Natural killer cell (primary cell): ENCODE results near the gene TRERF1. TPM values are rescaled to one million over a fixed set of nuclear protein-coding genes. Genes with fewer than 3 reads are reported as not detected.
"Not testable (repeated sequence)": the region's sequence is repeated elsewhere in the genome, so short reads cannot be mapped to it uniquely, and the experiment has no call there.

ENCODE experiments used
- ATAC-seq, 3 donors: fragments of 150-1000 bp in 2 of 3; fragments of 200-7000 bp in 1 of 3; cut with Tn5 transposase; 1 replicate in 1 of 3; 2 replicates in 2 of 3; pipeline ENCODE4 v1.10.0; 2021; ENCODE audit warnings: mild to moderate bottlenecking in 2 of 3, moderate library complexity in 2 of 3
- DNase-seq, 2 donors: peaks; one replicate each; pipeline versions ENCODE4 v3.0.0 to v3.0.0-alpha.2; 2013 to 2021; ENCODE audit warnings: mixed read lengths in 1 of 2
- H3K27ac ChIP-seq: one replicate; pipeline ENCODE4 v1.5.1; 2013; ENCODE audit warnings: mild to moderate bottlenecking, low read length
- H3K27me3 ChIP-seq: one replicate; pipeline ENCODE4 v1.6.1; 2013; ENCODE audit warnings: low read length; ENCODE audit not compliant: control insufficient read depth, insufficient read depth
- H3K36me3 ChIP-seq: one replicate; pipeline ENCODE4 v1.6.1; 2013; ENCODE audit warnings: low read length; ENCODE audit not compliant: control insufficient read depth, insufficient read depth
- H3K4me1 ChIP-seq: one replicate; pipeline ENCODE4 v1.6.1; 2013; ENCODE audit warnings: low read length; ENCODE audit not compliant: control insufficient read depth, insufficient read depth
- H3K4me3 ChIP-seq: one replicate; pipeline ENCODE4 v1.5.1; 2013; ENCODE audit warnings: low read length
- H3K9me3 ChIP-seq: one replicate; pipeline ENCODE4 v1.6.1; 2013; ENCODE audit warnings: low read length; ENCODE audit not compliant: control insufficient read depth, insufficient read depth
- H3K27ac Mint-ChIP-seq, 2 donors: one replicate each; pipeline ENCODE4 v1.8.0; 2022; ENCODE audit warnings: mild to moderate bottlenecking in 2 of 2, mixed read lengths in 2 of 2, moderate library complexity in 1 of 2
- H3K27me3 Mint-ChIP-seq, 2 donors: one replicate each; pipeline ENCODE4 v1.8.0; 2022; ENCODE audit warnings: low read depth in 2 of 2, mixed read lengths in 2 of 2
- H3K36me3 Mint-ChIP-seq: one replicate; pipeline ENCODE4 v1.8.0; 2022; ENCODE audit warnings: mixed read lengths
- H3K4me1 Mint-ChIP-seq, 2 donors: one replicate each; pipeline ENCODE4 v1.8.0; 2022; ENCODE audit warnings: mixed read lengths in 2 of 2
- H3K4me3 Mint-ChIP-seq: one replicate; pipeline ENCODE4 v1.8.0; 2022; ENCODE audit warnings: mild to moderate bottlenecking, moderate library complexity, mixed read lengths
- H3K9me3 Mint-ChIP-seq, 2 donors: one replicate each; pipeline ENCODE4 v1.8.0; 2022; ENCODE audit warnings: mixed read lengths in 2 of 2
- WGBS: methylation state at CpG from one replicate; pipeline ENCODE4 v1.1.7; 2013; ENCODE audit warnings: missing lambda C conversion rate; ENCODE audit not compliant: insufficient coverage; 5-methylcytosine and 5-hydroxymethylcytosine counted together
- intact Hi-C: fragments of 100-400 bp; cut with micrococcal nuclease; formaldehyde crosslinking; loops from one replicate; pipeline ENCODE4 v1.14.2; 2022
- total RNA-seq, 4 donors: library from RNA; stranded (reverse); fragments of 120-200 nt in 1 of 4; gene quantifications; one replicate each; pipeline versions ENCODE4 v1.2.3 to v1.2.4, GENCODE V29; 2013 to 2022
- TF ChIP-seq, protein P1 (sequence below): fragments of 200-600 bp; IDR thresholded peaks from one replicate; pipeline ENCODE4 v1.8.0; 2022; ENCODE audit warnings: antibody characterized with exemption

TRERF1 gene
- total RNA-seq, 3 donors from 2014 or later (not counting 1 experiment from before 2014, with no cell fraction given): 34.6 to 42.3 (median 38.6) TPM

DNA sequence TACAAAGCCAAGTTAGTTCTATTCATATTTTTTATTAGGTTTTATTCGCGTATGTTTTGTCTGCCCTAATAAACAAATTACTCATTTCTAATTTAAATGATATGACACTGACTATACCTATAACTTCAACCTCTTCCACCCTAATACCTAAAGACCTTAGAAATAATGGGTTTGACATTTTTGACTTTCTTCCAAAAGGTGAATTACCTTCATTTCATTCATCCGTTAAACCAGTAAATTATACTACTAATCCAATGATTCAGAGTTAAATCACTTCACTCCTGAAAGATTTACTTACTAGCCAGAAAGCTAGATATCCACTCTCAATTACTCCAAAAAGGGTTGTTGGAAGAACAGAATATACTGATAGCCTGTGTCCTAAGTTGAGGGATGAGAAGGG is 239.3 kb downstream of the TRERF1 start:
- H3K27me3 ChIP-seq: no peaks in the 10 kb centered on the region
- peaks cover 15% of the 10 kb centered on the region for H3K4me1 ChIP-seq
- no peaks in the 10 kb centered on the region for H3K27me3 Mint-ChIP-seq
- TF ChIP-seq, protein P1, sequence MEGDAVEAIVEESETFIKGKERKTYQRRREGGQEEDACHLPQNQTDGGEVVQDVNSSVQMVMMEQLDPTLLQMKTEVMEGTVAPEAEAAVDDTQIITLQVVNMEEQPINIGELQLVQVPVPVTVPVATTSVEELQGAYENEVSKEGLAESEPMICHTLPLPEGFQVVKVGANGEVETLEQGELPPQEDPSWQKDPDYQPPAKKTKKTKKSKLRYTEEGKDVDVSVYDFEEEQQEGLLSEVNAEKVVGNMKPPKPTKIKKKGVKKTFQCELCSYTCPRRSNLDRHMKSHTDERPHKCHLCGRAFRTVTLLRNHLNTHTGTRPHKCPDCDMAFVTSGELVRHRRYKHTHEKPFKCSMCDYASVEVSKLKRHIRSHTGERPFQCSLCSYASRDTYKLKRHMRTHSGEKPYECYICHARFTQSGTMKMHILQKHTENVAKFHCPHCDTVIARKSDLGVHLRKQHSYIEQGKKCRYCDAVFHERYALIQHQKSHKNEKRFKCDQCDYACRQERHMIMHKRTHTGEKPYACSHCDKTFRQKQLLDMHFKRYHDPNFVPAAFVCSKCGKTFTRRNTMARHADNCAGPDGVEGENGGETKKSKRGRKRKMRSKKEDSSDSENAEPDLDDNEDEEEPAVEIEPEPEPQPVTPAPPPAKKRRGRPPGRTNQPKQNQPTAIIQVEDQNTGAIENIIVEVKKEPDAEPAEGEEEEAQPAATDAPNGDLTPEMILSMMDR: no peak
- H3K36me3 ChIP-seq: peaks cover 56% of the 10 kb centered on the region
- H3K36me3 Mint-ChIP-seq: no peaks in the 10 kb centered on the region
- peaks cover 6 to 15% of the 10 kb centered on the region in 2 donors for H3K4me1 Mint-ChIP-seq
- H3K4me3 ChIP-seq: no peak overlapping the region
- DNase-seq (no peak), ATAC-seq (no peak)
- no peak overlapping the region for H3K27ac Mint-ChIP-seq
- no peak overlapping the region for H3K27ac ChIP-seq
- intact Hi-C loops: no loop called here
- no peaks in the 10 kb centered on the region for H3K9me3 ChIP-seq
- H3K9me3 Mint-ChIP-seq: no peaks in the 10 kb centered on the region
- no peak overlapping the region for H3K4me3 Mint-ChIP-seq
- 0% methylated on average over 1 of the region's 3 CpGs for WGBS

DNA sequence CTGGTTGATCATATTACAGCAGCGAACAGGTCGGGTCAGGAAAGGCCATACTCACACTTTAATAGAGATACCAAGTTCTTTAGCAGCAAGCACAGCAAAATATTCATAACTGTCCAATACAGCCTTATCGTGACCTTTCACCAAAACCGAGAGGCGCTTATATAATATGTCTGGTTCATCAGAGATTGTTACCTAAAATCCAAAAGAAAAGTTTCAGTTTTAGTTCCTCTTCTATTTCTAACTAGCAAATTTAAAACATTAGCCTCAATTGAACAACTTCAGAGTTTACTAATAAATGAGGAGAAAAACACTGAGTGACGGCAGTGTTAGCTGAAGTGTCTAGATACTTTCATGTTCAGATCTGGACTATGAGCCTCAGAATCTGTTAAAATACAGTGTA is 240.0 kb downstream of the TRERF1 start:
- no peak overlapping the region for H3K4me3 ChIP-seq
- H3K4me1 ChIP-seq: peaks cover 11% of the 10 kb centered on the region
- WGBS: 92% methylated on average over 6 of the region's 6 CpGs
- H3K27ac Mint-ChIP-seq: no peak overlapping the region
- no peak overlapping the region for H3K4me3 Mint-ChIP-seq
- intact Hi-C loops: no loop called here
- TF ChIP-seq, protein P1: no peak
- H3K9me3 Mint-ChIP-seq: no peaks in the 10 kb centered on the region
- no peaks in the 10 kb centered on the region for H3K36me3 Mint-ChIP-seq
- H3K27me3 ChIP-seq: no peaks in the 10 kb centered on the region
- DNase-seq (no peak), ATAC-seq (no peak)
- H3K36me3 ChIP-seq: peaks cover 58% of the 10 kb centered on the region
- H3K9me3 ChIP-seq: no peaks in the 10 kb centered on the region
- H3K27ac ChIP-seq: no peak overlapping the region
- H3K4me1 Mint-ChIP-seq: peaks cover 5 to 13% of the 10 kb centered on the region in 2 donors
- no peaks in the 10 kb centered on the region for H3K27me3 Mint-ChIP-seq

DNA sequence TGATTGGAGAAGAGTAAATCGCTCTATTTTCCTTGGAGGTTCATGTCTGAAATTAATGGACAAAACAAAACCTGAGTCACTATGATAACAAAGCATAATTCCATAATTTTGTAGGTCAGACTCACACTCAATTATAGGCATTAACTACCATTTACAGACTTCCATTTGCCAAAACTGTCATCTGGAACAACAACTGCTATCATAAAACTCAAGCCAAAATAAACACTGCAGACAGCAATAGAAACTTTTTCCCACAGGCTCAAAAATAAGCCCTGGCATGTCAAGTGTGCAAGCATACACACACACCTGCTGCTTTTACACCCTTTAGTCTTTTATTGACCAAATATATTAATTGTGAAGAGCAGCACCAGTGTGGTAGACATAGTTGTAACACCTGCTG is 241.2 kb downstream of the TRERF1 start:
- intact Hi-C loops: no loop called here
- Mint-ChIP-seq H3K27ac (no peak overlapping the region), H3K4me3 (no peak overlapping the region), H3K4me1 (peaks cover 5% of the 10 kb centered on the region in 2 donors), H3K9me3 (no peaks in the 10 kb centered on the region), H3K36me3 (peaks cover under 1% of the 10 kb centered on the region), H3K27me3 (no peaks in the 10 kb centered on the region)
- Histone ChIP-seq H3K27me3 (no peaks in the 10 kb centered on the region), H3K4me1 (peaks cover 6% of the 10 kb centered on the region), H3K27ac (no peak overlapping the region), H3K4me3 (no peak overlapping the region), H3K36me3 (peaks cover 60% of the 10 kb centered on the region), H3K9me3 (no peaks in the 10 kb centered on the region)
- TF ChIP-seq, protein P1: no peak
- no peak for DNase-seq
- ATAC-seq: no peak
- no CpG with 5 or more reads among the region's 1 CpG for WGBS

DNA sequence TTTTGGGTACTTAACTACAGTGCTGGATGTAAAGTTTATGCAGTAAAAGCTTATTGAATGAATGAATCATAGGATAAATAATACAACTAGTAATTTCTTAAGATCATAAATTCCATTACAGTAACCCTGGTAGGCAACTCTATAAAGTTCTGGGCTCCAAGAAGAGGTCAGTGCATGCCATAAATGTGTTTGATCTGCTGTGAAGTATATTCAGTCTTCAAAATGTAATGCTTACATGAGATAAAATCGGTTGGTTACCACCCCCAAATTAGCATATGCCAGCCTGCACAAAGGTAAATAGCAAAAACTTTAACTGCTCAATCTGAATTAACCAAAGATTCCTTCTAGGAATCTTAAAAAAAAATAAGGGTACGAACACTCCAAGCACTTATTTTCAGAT is 244.2 kb downstream of the TRERF1 start:
- H3K27ac Mint-ChIP-seq, H3K27me3 Mint-ChIP-seq, H3K36me3 Mint-ChIP-seq, H3K27ac ChIP-seq, DNase-seq, H3K27me3 ChIP-seq, H3K4me1 ChIP-seq, H3K9me3 ChIP-seq, H3K9me3 Mint-ChIP-seq, intact Hi-C loops, ATAC-seq, H3K4me1 Mint-ChIP-seq, H3K4me3 ChIP-seq, H3K4me3 Mint-ChIP-seq: not testable (repeated sequence)
- WGBS: 83% methylated on average over 2 of the region's 2 CpGs
- H3K36me3 ChIP-seq: peaks cover 57% of the 10 kb centered on the region
